Activated naive CD4-positive, alpha-beta T cell treated with anti-CD3 and anti-CD28 coated beads, Interleukin-2, amount 50 U/mL, for 24 hours (primary cell): ENCODE data around the gene ECI1.

ENCODE experiments used
- H3K27ac Mint-ChIP-seq: one replicate; pipeline ENCODE4 v1.8.0; 2021; ENCODE audit warnings: mild to moderate bottlenecking, mixed read lengths
- H3K27me3 Mint-ChIP-seq: one replicate; pipeline ENCODE4 v1.8.0; 2021; ENCODE audit warnings: mixed read lengths
- H3K36me3 Mint-ChIP-seq: one replicate; pipeline ENCODE4 v1.8.0; 2021; ENCODE audit warnings: mixed read lengths
- H3K4me1 Mint-ChIP-seq: one replicate; pipeline ENCODE4 v1.8.0; 2021; ENCODE audit warnings: mixed read lengths
- H3K4me3 Mint-ChIP-seq: one replicate; pipeline ENCODE4 v1.8.0; 2021; ENCODE audit warnings: mild to moderate bottlenecking, mixed read lengths
- H3K9me3 Mint-ChIP-seq: one replicate; pipeline ENCODE4 v1.8.0; 2021; ENCODE audit warnings: mixed read lengths

ECI1 gene, protein sequence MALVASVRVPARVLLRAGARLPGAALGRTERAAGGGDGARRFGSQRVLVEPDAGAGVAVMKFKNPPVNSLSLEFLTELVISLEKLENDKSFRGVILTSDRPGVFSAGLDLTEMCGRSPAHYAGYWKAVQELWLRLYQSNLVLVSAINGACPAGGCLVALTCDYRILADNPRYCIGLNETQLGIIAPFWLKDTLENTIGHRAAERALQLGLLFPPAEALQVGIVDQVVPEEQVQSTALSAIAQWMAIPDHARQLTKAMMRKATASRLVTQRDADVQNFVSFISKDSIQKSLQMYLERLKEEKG

GRCh38 chr16:2251296-2252111 is at the start of gene ECI1:
TSS of gene ECI1 (minus strand) at chr16:2251587. CDS start at chr16:2251566, 21 bp downstream.
- Mint-ChIP-seq H3K36me3 (peaks cover 7% of the 10 kb centered on the region), H3K4me1 (peaks cover 11% of the 10 kb centered on the region), H3K27ac (peak within 1 kb of the TSS; percentile 90), H3K27me3 (no peaks in the 10 kb centered on the region), H3K9me3 (no peaks in the 10 kb centered on the region), H3K4me3 (peak within 1 kb of the TSS; percentile 91)

DNA sequence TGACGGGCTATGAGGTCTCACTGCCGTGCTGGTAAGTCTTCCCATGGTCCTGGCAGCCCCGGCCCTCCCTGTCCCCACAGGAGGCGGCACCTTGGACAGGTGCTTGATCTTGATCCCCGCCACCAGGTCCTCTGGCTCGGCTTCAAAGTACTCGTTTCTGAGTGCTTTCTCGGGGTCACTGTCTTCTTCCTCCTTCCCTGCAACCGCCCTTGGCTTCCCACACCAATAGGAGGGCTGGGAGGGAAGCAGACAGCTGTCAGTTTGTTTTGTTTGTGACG is 48.5 kb upstream of the ECI1 start:
- Mint-ChIP-seq H3K4me1 (no peaks in the 10 kb centered on the region), H3K27ac (no peak overlapping the region), H3K4me3 (no peak overlapping the region), H3K27me3 (no peaks in the 10 kb centered on the region), H3K9me3 (no peaks in the 10 kb centered on the region), H3K36me3 (no peaks in the 10 kb centered on the region)

DNA sequence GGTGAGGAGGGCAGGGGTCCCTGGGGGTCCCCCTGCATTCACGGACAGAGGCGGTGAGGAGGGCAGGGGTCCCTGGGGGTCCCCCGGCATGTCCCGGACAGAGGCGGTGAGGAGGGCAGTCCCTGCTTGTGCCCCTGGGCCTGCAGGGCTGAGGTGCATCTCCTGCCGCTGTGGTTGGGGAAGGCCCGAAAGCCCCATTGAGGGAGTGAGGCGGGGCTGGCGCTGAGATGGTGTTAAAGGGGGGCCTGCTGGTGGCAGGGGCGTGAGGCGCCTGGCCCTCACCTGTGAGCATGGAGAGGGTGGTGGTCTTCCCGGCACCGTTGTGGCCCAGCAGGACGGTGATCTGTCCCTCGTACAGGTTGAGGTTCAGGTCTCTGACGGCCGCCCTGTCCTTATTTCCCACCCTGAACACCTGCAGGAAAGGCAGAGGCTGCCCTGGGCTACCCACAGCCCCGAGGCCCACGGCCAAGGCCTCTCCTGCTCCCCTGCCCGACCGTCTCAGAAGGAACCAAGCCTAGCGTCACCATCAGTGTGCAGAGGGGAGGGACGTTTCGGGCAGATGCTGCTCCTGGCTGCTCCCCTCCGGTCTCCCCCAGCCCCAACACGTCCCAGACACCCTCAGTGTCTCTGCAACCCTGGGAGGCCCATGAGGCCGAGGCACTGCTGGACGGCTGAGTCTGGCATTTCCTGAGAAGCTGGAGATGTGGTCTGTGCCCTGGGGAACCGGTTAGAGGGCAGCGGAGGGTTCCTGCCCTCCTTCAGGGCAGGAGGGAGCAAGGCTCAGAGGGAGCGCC is 47.9 kb upstream of the ECI1 start:
- no peak overlapping the region for H3K4me3 Mint-ChIP-seq
- no peaks in the 10 kb centered on the region for H3K9me3 Mint-ChIP-seq
- no peaks in the 10 kb centered on the region for H3K4me1 Mint-ChIP-seq
- H3K27ac Mint-ChIP-seq: no peak overlapping the region
- H3K36me3 Mint-ChIP-seq: no peaks in the 10 kb centered on the region
- H3K27me3 Mint-ChIP-seq: no peaks in the 10 kb centered on the region

- H3K27ac Mint-ChIP-seq: no peak overlapping the region
- H3K4me3 Mint-ChIP-seq: no peak overlapping the region
- no peaks in the 10 kb centered on the region for H3K4me1 Mint-ChIP-seq
- no peaks in the 10 kb centered on the region for H3K36me3 Mint-ChIP-seq
- no peaks in the 10 kb centered on the region for H3K27me3 Mint-ChIP-seq
- no peaks in the 10 kb centered on the region for H3K9me3 Mint-ChIP-seq
Measured at GRCh38 chr16:2298621-2299020, 47.2 kb upstream of the ECI1 start.

DNA sequence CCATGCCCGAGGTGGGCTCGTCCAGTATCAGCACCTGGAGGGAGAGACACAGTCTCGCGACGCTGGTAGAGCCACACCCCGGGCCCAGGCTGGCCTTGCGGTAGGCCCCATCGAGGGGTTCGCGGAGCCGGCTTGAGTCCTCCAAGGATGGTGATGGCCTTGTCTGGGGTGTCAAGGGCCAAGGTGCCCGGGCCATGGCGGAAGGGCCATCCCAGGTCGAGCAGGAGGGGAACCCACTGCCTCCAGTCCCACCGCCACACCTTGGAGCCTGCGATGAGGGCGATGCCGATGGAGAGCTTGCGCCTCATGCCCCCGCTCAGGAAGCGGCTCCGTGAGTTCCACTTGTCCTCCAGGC is 46.1 kb upstream of the ECI1 start:
- no peaks in the 10 kb centered on the region for H3K9me3 Mint-ChIP-seq
- H3K4me3 Mint-ChIP-seq: no peak overlapping the region
- no peaks in the 10 kb centered on the region for H3K27me3 Mint-ChIP-seq
- H3K27ac Mint-ChIP-seq: no peak overlapping the region
- no peaks in the 10 kb centered on the region for H3K36me3 Mint-ChIP-seq
- no peaks in the 10 kb centered on the region for H3K4me1 Mint-ChIP-seq

- Mint-ChIP-seq H3K36me3 (no peaks in the 10 kb centered on the region), H3K9me3 (no peaks in the 10 kb centered on the region), H3K4me3 (no peak overlapping the region), H3K4me1 (no peaks in the 10 kb centered on the region), H3K27me3 (no peaks in the 10 kb centered on the region), H3K27ac (no peak overlapping the region)
Measured at GRCh38 chr16:2296661-2297505, 45.5 kb upstream of the ECI1 start.

DNA sequence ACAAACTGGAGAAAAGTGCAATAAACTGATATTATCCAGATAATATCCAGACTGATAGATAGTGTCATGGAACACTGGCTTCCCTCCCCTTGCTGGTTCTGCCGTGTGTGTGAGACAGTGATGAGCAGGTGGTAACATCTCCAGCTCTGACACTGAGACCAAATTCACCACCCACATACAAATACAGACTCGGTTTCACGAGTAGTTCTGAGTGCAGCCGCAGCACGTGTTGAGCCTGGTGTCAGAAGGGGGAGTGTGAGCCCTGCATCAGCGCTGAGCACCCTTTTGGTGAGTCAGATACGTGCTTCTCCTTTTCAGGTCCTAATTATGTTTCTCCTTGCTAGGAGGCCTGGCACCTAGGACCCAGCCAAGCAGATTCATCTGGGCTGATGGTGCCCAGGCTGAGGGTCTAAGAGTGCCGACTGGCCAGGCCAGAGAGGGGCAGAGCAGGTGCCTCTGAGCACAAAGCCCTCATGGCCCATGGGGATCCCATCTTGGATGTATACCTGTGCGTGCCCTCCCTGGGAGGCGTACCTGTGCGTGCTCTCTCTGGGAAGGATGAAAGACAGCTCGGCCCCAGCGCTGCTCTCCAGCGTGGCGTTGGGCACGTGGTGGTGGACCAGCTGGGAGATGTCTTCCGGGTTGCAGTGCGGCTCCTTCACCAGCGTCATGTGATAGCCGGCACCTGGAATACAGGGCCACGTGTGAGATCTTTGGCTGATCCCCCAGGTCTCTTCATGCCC is 43.8 kb upstream of the ECI1 start:
- H3K36me3 Mint-ChIP-seq: no peaks in the 10 kb centered on the region
- no peaks in the 10 kb centered on the region for H3K4me1 Mint-ChIP-seq
- no peaks in the 10 kb centered on the region for H3K27me3 Mint-ChIP-seq
- H3K4me3 Mint-ChIP-seq: no peak overlapping the region
- no peak overlapping the region for H3K27ac Mint-ChIP-seq
- no peaks in the 10 kb centered on the region for H3K9me3 Mint-ChIP-seq

GRCh38 chr16:2292221-2292620 is 40.8 kb upstream of the ECI1 start:
- Mint-ChIP-seq H3K27me3 (no peaks in the 10 kb centered on the region), H3K4me3 (no peak overlapping the region), H3K9me3 (no peaks in the 10 kb centered on the region), H3K36me3 (peaks cover 1% of the 10 kb centered on the region), H3K4me1 (no peaks in the 10 kb centered on the region), H3K27ac (no peak overlapping the region)

GRCh38 chr16:2289282-2289681 is 37.9 kb upstream of the ECI1 start:
- H3K36me3 Mint-ChIP-seq: peaks cover 1% of the 10 kb centered on the region
- H3K4me1 Mint-ChIP-seq: no peaks in the 10 kb centered on the region
- no peak overlapping the region for H3K27ac Mint-ChIP-seq
- no peak overlapping the region for H3K4me3 Mint-ChIP-seq
- no peaks in the 10 kb centered on the region for H3K9me3 Mint-ChIP-seq
- no peaks in the 10 kb centered on the region for H3K27me3 Mint-ChIP-seq

DNA sequence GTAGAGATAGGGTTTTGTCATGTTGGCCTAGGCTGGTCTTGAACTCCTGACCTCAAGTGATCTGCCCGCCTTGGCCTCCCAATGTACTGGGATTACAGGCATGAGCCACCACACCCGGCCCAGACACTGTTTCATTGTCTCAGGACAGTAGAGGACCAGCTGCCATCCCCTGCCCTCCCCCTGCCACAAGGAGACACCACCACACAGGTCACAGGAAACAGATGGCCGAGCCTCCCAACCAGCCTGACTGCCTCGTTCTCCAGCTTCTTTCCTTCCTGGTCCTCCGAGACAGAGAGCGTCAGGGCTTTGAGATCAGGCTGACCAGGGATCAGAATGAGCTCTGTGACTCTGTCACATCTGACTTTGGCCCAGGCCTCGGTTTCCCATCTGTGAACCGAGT is 37.3 kb upstream of the ECI1 start:
- H3K4me1 Mint-ChIP-seq: no peaks in the 10 kb centered on the region
- H3K4me3 Mint-ChIP-seq: no peak overlapping the region
- no peaks in the 10 kb centered on the region for H3K27me3 Mint-ChIP-seq
- no peak overlapping the region for H3K27ac Mint-ChIP-seq
- H3K9me3 Mint-ChIP-seq: no peaks in the 10 kb centered on the region
- peaks cover 3% of the 10 kb centered on the region for H3K36me3 Mint-ChIP-seq

DNA sequence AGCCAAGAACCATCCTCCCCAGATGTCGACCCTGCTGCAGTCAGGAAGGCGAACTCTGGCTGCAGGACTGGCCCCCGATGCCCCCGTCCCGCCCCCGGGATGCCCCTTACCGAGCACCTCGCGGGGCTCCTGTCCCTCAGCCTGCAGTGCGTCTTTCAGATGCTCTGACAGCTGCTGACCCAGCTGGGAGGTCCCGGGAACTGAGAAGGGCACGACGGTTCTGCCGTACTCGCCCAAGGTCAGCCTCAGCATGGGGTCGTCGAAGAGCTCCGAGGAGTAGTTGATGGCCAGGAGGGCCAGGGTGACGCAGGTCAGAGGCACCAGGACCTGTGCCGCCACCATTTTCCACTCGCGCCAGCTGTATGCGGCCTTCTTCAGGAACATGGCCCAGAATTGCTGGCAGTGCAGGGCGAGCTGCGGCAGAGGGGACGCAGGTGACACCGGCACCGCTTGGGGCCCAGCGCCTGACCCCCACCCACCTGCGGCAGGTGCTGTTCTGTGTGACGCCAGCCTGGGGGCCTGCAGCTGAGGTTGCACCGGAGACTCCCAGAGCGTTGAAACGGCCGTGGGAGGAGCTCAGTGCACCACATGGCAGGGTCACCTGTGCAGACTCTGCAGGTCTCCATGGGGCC is 36.6 kb upstream of the ECI1 start:
- peaks cover 5% of the 10 kb centered on the region for H3K36me3 Mint-ChIP-seq
- no peaks in the 10 kb centered on the region for H3K27me3 Mint-ChIP-seq
- H3K4me3 Mint-ChIP-seq: no peak overlapping the region
- H3K4me1 Mint-ChIP-seq: no peaks in the 10 kb centered on the region
- H3K27ac Mint-ChIP-seq: no peak overlapping the region
- no peaks in the 10 kb centered on the region for H3K9me3 Mint-ChIP-seq

DNA sequence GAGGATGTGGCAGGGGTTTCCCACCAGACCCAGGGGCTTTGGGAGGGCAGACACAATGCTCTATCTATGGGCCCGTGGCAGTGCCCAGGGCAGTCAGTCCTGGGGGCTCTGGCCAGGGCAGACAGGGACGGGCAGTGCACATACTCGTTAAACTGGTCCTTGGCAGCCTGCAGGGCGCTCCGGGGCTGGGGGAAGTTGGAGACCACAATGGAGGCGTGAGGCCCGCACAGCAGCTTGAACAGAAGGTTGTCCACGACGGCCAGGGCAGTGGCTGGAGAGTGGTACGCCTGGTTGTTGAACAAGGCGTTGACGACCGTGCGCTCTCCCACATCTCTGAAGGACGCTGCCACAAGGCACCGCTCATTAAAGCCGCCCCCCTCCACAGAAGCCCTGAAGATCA is 35.2 kb upstream of the ECI1 start:
- H3K9me3 Mint-ChIP-seq: no peaks in the 10 kb centered on the region

DNA sequence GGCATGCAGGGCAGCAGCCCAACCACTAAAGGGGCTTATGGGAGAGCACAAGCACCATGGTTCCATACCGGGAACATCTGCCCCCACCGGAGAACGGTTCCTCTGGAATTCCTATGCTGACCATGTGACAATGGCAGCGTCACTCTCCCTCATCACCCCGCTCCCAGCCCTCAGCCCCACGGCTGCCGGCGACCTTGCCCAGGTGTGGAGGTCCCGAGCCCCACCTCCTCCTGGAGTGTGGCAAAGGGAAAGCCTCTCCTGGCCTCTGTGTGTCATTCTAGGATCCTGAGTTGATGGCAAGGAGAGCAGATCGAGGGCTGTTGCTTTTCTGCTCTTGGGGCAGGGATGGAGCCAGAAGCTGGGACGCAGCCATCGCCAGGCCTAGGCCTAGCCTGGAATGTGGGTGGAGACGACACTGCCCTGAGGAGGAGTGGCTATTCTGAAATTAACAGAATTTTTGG is 34.4 kb upstream of the ECI1 start:
- no peaks in the 10 kb centered on the region for H3K27me3 Mint-ChIP-seq
- no peak overlapping the region for H3K4me3 Mint-ChIP-seq
- H3K27ac Mint-ChIP-seq: no peak overlapping the region
- no peaks in the 10 kb centered on the region for H3K9me3 Mint-ChIP-seq
- no peaks in the 10 kb centered on the region for H3K4me1 Mint-ChIP-seq
- peaks cover 5% of the 10 kb centered on the region for H3K36me3 Mint-ChIP-seq

More for the DNA sequence above, 35.2 kb upstream of the ECI1 start:
- H3K4me1 Mint-ChIP-seq: no peaks in the 10 kb centered on the region
- H3K27ac Mint-ChIP-seq: no peak overlapping the region
- peaks cover 5% of the 10 kb centered on the region for H3K36me3 Mint-ChIP-seq
- no peaks in the 10 kb centered on the region for H3K27me3 Mint-ChIP-seq
- no peak overlapping the region for H3K4me3 Mint-ChIP-seq

DNA sequence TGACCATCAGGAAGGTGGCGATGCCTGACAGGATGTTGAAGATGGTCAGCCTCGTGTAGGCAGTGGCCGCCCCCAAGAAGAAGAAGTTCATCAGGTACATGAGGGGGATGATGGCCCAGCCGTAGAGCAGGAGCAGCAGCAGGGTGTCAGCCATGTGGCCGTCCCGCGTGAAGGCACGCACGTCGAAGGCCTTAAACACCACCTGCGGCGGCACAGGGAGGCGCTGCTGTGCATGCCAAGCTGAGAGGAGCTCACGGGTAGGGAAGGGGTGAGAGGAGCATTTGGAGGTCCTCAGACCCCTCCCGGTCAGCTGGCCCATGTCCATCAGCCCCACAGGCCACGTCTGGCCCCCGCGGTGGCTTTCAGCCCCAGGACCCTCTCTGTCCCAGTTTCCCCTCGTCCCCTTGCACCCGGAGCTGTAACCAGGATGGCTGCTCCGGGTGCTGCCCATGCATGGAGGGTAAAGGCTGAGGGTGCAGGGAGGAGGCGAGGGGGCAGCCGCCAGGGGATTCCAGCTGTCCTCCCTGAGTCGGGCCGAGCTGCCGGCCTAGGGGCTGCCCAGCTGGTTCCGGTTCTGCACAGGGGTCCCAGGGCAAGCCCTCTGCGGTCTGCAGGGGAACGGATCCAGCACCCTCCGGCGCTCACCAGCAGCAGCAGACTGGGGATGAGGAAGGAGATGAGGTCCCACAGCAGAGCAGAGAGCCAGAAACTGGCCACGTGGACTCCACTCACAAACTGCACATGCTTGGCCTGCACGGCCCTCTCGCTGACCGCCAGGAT is 33.6 kb upstream of the ECI1 start:
- no peak overlapping the region for H3K4me3 Mint-ChIP-seq
- H3K36me3 Mint-ChIP-seq: peaks cover 3% of the 10 kb centered on the region
- no peaks in the 10 kb centered on the region for H3K27me3 Mint-ChIP-seq
- no peak overlapping the region for H3K27ac Mint-ChIP-seq
- H3K4me1 Mint-ChIP-seq: no peaks in the 10 kb centered on the region
- no peaks in the 10 kb centered on the region for H3K9me3 Mint-ChIP-seq
